Umbilical cord (tissue), 2 donors: ENCODE data around the gene PRKCE. TPM values are rescaled to one million over a fixed set of nuclear protein-coding genes. Genes with fewer than 3 reads are reported as not detected.
"Not testable (repeated sequence)": the region's sequence is repeated elsewhere in the genome, so short reads cannot be mapped to it uniquely, and the experiment has no call there.

ENCODE experiments used
- DNase-seq: peaks from one replicate; pipeline ENCODE4 v3.0.0-alpha.2; 2015; ENCODE audit warnings: low spot score
- total RNA-seq: library from RNA; depleted of rRNA; stranded (reverse); fragments of >200 nt; gene quantifications from one replicate; pipeline ENCODE4 v1.2.3, GENCODE V29; 2014; ENCODE audit warnings: low replicate concordance; ENCODE audit not compliant: insufficient read depth

The PRKCE gene
- total RNA-seq, 1 donor from 2014 or later = 8.2 TPM

DNA sequence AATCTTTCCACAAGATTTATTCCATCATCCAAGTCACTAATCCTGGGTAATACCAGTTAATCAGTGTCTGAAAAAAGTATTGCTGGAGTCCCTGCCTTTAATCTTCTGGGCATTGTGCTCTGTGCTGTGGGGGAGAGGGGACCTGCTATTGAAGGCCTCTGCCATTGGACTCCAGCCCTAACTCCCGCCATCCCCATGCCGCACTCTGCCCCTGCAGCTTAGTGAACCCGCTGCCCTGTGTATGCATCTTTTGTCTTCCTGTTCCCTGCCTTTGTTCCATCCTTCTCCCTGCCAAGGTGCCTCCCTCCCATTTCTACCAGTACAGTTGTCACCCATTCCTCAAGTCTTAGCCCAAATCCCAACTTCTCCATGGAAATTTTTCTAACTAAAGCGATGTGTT lies 532.0 kb downstream of the PRKCE start:
- DNase-seq = no peak

DNA sequence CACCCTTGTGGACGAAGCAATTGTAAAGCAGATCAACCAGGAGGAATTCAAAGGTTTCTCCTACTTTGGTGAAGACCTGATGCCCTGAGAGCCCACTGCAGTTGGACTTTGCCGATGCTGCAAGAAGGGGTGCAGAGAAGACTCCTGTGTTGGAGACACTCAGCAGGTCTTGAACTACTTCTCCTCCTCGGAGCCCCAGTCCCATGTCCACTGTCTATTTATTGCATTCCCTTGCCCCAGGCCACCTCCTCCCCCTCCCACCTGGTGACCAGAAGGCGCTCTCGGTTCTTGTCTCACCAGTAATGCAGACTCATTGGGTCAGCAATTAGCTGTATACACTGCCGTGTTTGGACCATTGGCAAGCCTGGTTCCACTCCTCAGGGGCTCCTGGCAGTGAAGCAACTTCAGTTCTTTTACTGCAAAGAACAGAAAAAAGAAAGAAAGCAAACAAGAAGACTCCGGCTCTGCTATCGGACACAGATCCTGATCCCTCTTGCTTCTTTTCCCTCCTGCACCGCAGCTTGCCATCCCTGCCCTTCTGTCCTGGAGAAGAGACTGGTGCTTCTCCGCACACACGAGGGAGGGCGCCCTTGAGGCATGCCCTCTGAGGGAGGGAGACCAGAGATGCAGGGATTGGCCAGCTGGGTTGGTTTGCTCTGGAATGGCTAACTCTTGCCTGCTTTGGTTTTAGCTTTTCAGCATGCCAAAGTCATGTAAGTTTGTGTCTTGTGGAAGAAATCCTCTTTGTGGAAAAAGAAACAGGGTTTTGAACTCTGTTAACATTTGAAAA lies 533.5 kb downstream of the PRKCE start:
- no peak for DNase-seq

DNA sequence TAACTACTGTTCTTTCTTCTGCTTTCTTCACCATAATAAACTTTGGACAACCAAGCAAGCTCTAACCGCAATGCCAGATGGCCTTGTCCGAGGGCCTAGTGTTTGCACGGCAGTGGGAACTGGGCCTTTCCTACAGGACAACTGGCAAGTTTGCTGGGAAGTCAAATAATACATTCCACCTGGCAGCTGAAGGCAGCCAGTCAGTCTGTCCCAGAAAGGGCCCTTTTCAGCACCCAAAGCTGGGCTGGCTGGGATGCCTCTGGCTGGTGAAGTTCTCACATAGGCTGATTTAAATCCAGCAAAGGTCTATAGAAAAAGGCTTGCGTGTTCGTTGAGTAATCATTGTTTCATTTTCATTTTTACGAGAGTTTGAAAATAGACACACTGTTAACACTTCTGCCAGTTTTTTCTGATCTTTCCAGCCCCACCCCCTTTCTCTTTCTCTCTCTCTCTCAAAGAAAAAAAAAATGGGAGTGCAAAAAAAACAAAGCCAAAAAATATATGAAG lies 535.7 kb downstream of the PRKCE start:
- DNase-seq = peak; percentile 48

DNA sequence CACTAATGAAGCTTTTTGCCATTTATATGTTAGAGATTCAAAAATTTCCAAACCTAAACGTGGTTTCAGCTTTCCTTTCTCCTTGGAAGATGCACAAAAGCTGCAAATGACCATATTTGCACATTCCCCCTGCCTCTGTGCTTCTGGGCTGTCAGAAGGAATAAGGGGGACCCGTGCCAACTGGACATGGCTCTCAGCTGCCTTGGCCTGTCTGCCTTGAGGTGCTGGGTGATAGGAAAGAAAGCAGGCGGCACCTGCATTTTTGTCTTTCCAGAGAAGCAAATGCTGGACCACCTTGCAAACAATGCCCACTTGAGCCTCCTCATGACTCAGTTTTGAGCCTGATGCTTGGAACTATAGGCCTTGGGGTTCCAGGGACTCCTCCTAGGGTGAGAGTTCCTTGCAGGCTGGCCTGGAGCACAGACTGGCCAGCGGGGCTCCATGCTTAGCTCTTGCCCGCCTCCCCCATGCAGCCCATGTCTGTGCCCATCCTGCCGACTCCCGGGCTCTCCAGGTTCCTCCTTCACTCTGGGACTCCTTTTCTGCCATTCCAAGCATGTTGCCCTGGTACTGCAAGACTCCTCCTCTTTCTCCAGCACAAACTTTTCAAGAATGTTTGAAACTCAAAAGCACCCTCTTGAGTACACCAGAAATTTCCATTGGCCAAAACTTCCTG lies 536.7 kb downstream of the PRKCE start:
- DNase-seq = no peak

DNA sequence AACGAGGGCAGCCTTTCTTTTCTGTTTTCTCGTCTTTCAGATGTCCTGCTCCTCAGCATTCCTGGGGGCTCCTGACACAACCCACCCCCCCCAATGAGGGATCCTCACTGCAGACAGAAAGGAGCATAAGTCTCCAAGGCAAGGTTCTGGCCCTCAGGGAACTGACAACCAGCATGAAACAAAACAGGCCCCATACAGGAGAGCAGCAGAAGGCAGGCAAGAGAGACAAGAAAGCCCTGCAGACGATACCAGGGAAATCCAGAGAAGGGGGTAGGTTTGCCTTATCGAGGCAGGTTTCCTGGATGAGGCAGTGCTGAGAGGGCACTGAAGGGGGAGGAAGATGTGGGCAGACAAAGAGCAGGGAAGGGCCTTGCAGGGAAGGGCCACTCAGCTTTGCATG lies 541.9 kb downstream of the PRKCE start:
- peak; percentile 71 for DNase-seq

DNA sequence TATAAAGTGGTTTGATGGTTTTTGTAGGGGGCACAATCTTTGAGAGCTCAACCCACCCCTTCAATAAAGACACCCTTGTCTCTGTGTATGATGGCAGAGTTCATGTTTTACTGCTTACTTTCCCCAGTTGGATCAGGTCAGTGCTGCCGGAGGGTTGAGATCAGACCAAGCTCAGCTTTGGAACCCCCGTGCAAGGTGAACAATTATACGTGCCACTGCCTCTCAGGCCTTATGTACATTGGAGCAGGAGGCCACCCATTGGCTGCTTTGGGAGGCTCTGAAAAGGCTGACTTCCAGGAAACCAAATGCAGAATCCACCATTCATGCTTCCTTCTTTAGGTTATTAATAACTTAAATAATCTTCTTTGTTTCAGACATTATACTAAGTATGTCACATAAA lies 542.4 kb downstream of the PRKCE start:
- no peak for DNase-seq

DNA sequence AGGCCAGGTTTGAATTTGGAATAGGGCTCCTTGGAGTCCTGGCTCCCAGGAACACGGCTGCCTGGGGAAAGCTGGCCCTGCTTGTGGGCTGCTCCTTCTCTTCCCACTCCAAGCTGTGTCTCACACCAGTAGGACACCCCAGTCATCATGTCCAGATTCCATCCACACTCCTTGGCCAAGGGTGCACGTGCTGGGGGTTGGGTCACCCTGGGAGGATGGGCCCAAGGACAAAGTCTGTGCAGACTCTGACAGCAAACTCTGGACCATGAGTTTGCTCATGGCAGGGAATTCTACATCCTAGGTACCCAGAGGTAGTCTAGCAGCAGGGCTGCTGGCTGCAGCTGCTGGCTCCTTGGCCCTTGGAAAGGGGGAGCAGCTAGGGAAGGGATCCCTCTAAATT lies 543.4 kb downstream of the PRKCE start:
- no peak for DNase-seq

DNA sequence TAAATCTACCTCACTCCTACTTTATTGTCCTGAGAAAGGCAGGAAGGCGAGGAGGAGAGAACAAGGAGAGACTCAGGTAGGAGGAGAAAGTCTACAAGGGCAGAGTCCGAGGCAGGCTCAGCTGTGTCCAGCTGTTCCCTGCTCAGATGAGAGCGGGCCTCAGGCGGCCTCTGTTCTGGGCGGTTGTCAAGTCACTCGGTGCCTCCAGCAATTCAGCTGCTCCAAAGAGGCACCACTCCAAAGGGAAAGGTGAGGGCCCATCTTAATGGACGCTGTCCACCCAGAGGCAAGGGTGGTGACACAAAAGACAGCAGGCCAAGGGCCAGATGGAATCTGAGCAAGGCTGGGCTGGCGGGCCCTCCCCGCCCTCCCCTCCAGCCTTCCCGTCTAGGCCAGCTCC lies 544.3 kb downstream of the PRKCE start:
- no peak for DNase-seq

DNA sequence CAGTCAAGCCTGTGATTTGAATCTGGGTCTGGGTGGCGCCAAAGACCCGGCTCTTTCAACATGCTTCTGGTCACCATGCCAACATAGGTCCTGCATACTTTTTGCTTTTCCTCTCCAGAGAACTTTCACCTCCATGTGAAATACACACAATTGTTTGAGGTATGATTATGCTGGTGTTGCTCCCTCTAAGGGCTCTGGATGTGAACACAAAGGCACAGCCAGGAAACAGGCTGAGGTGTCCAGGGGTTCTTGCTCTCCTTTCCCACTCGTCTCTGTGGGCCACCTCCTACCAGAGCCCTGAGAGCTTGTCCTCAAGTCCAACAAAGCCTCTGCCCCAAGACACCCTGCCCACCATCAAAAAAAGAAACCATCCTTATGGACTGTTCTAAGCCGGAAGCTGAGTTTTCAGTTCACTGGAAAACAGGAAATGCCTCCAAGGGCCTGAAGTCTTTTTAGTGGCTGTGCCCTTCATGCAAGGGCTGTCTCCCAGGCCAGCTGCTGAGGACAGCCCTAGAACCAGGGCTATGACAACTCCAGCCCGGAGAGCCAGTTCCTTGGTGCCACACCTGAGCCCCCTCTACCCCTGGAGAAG lies 545.5 kb downstream of the PRKCE start:
- DNase-seq = no peak

DNA sequence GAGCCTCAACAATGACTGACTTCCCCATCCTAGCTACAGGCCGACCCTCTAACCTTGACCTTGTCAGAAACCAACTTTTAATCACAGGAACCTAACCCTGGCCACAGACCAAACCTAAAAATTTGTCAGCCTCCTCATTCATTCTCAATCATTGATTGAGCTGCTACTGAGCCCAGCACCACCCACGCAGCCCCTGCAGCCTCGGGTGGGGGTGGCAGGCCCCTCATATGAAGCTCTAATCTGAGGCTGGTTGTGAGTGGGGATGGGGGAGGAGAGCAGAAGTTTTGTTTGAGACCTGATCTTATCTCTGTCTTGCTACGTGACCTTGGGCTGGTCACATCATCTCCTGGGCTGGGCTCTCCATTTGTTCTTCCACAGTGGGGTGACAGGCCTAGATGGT lies 546.2 kb downstream of the PRKCE start:
- no peak for DNase-seq

DNA sequence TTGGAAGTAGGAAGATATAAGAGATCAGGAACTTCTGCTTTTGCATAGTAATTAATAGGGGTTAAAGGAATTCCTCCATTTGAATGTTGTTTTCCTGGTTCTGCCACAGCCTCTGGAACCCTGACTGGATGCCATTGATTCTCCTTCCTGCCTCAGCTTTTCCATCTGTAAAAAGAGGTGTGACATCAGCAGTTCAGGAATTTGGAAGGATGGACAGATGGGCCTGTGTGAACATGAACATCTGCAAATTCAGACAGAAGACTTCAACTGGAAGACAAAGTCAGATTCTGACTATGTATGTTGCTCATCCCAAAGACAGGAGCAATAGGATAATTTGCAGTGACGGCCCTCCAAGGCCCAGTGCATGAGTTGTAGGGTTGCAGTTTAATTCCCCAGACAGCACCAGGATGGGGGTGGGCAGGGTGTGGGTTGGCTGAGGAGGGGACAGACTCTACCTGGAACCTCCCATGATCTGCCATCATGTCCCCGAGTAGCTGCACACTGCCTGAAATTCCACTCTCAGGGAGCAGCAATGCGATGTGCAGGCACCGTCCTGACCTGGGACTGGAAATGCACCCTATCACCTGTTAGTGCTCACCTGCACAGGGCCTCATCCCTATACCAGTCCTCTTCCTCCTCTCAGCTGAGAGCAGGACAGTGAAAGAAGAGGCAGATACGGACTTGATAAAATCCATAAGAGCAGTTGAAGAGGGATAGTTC lies 546.8 kb downstream of the PRKCE start:
- no peak for DNase-seq

DNA sequence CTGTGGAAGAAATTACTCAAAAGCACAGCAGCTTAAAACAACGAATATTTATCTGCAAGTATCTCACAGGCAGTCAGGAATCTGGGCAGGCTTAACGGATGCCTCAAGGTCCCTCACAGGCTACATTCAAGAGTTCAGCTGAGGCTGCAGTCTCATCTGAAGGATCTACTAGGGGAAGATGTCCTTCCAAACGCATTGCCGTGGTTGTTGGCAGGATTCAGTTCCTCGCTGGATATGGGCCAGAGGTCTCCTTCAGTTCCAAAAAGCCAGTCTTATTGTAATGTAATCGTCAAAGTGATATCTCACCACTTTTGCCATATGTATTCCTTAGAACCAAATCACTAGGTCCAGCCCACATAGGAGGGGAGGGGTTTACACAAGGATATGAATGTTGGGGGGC lies 547.5 kb downstream of the PRKCE start:
- peak; percentile 37 for DNase-seq

DNA sequence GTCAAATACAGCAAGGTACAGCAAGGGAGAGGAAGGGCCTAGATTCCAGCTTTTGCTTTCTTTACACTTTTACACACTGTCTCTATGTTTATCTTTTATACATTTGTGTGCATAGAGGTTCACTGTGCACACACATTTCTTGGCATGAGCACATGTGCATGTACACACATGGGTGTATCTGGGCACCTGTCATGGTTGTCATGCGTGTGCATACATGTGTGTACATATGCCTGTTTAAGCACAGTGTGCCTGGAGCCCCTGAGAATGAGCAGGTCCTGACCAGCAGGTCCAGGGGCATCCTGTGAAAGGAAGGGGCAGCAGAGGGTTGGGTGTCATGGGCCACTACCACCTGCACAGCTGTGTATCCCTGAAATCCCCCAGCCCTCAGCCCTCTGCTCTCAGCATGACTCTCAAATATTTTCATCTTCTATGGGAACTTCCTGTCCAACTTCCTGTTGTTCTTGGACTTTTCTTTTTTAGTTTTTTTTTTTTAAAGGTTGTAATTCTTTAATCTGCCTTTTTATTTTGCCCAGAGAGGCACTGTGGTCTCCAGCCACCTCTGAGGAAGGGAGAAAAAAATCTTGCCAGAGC lies 548.7 kb downstream of the PRKCE start:
- no peak for DNase-seq

DNA sequence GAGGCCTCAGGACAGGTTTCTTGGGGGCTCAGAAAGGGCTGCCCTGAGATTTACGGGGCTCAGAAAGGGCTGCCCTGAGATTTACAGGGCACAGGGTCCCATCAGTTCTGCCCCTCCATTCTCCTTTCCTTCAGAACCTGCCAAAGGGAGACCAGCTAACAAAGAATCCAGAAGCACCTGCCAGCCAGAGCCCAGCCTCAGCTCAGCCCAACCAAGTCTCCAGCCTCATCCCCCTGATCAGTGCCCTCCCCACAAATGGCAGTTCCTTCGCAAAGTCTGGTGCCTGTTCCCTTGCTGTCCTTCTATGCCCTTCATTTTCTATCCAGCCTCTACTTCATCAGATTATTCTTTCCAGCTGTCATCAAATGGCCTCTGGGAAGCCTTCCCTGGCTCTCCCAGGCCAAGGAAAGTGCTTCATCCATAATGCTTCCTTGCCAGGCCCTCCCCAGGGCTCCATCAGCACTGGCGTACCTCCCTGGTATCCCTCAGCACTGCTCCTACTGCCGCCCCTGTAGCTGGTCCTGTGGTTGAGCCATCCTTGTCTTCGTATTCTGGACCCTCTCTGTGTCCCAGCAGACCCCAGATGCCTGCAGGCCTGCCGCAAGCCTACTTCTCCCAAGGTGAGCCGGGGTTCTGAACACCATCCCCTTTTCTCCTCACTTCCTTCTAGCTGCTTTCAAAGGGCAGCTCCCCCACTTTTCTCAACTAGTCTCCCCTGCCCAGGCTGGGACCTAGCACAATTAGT lies 549.6 kb downstream of the PRKCE start:
- DNase-seq = no peak

DNA sequence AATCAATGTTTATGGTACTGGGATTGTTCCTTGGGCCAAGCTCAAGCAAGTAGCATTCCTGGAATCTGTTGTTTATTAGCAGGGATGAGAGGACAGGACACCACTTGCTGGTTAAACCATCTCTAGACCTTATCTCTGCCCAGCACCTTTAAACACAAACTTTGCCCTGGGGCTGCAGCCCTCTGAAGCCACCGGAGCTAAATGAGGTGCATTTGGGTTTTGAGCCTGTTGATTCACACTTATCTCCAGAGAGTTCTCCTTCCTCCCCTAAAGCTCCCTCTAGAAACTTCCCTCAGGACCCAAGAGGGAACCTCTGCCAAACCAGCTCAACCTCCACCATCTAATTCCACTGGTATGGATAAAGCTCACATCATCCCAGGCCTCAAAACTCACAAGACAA lies 551.0 kb downstream of the PRKCE start:
- DNase-seq = no peak

DNA sequence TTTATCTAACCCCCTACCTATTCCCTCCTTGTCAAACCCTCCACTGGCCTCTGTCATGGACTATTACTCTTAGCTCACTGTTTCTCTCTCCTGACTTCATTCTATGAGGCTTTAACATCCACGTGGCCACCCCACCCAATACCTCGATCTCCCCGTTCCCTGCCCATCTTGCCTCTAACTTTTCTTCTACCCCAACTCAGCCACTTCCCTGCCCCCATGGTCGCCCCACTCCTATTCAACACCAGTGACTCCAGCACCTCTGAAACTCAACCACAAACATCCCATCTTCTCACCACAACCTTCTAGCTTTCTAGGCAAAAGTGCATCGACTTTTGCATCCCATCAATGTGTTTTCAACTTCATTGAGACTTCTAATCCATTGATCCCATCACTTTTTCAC lies 551.5 kb downstream of the PRKCE start:
- DNase-seq = no peak

DNA sequence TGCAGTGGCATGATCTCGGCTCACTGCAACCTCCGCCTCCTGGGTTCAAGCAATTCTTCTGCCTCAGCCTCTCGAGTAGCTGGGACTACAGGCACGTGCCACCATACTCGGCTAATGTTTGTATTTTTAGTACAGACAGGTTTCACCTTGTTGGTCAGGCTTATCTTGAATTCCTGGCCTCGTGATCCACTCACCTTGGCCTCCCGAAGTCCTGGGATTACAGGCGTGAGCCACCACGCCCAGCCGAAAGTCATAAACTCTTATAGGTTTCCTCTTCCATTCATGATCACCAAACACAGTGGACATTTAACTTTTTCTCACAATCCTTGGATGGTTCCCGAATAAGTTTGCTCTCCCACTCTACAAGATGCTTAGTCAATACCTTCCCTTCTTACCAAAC lies 552.2 kb downstream of the PRKCE start:
- DNase-seq = not testable (repeated sequence)

DNA sequence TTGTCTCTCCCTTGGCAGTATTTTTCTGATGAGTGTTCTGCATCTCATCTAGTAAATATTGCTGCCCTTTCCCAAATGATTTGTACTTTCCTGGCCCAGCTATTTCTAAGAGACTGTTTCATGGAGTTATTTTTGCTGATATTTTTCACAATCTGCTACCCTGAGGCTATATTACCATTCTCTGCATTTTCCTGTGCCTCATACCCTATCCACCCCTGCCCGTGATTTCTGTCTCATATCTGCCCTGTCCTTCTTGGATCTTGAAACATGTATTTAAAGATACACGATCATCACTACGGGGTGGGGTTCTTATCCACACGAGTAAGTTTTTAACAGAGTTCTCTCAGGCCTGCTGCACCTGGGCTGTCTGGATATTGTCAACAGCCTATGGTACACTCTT lies 556.1 kb downstream of the PRKCE start:
- DNase-seq = peak; percentile 32

DNA sequence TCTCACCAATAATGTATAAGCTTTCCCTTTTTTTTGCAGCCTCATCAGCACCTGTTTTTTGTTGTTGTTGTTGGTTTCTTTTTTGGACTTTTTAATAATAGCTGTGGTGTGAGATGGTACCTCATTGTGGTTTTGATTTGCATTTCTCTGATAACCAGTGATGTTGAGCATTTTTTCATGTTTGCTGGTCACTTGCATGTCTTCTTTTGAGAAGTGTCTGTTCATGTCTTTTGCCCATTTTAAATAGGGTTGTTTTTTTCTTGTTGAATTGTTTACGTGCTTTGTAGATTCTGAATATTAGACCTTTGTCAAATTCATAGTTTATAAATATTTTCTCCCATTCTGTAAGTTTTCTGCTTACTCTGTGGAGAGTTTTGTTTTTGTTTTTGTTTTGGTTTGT lies 557.3 kb downstream of the PRKCE start:
- no peak for DNase-seq

DNA sequence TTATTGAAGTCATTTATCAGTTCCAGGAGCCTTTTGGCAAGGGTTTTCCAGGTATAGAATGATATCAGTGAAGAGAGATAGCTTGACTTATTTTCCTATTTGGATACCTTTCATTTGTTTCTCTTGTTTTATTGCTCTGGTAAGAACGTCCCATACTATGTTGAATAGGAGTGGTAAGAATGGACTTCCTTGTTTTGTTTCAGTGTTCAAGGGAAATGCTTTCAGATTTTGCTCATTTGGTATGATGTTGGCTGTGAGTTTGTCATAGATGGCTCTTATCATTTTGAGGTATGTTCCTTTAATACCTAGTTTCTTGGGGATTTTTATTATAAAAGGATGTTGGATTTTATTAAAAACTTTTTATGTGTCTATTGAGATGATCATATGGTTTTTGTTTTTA lies 558.6 kb downstream of the PRKCE start:
- DNase-seq = no peak

DNA sequence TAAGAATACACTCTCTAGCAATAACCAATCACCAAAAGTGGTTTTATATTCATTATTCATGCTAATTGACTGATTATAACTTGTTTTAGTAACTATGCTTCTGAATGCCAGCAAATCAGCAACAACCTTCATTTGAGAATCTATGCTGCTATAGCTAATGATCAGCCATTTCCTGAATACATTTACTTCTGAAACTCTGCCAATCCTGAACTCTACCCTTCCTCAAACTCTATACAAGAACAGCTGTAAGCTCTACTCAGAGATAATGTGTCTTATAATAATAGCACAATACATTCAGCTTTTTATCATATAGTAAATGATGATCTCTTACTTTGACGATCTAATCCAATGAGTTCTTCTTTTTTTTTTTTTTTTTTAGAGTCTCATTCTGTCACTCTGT lies 560.0 kb downstream of the PRKCE start:
- no peak for DNase-seq
